Stomach (tissue), 4 donors: ENCODE data around the gene CHST13.

Source experiments
- CTCF ChIP-seq, 7 experiments: fragments of 450-650 bp in 4 of 7; fragments of 200-600 bp in 3 of 7; sonication (generic) in 3 of 7; IDR thresholded peaks; one replicate each; pipeline ENCODE4 v1.5.1; 2016 to 2019; ENCODE audit warnings: antibody characterized with exemption in 7 of 7, control low read depth in 2 of 7, mild to moderate bottlenecking in 1 of 7
- POLR2AphosphoS5 ChIP-seq, 3 donors: sonication (generic); formaldehyde crosslinking; IDR thresholded peaks; one replicate each; pipeline ENCODE4 v1.6.1; 2016; ENCODE audit warnings: antibody characterized with exemption in 3 of 3

DNA sequence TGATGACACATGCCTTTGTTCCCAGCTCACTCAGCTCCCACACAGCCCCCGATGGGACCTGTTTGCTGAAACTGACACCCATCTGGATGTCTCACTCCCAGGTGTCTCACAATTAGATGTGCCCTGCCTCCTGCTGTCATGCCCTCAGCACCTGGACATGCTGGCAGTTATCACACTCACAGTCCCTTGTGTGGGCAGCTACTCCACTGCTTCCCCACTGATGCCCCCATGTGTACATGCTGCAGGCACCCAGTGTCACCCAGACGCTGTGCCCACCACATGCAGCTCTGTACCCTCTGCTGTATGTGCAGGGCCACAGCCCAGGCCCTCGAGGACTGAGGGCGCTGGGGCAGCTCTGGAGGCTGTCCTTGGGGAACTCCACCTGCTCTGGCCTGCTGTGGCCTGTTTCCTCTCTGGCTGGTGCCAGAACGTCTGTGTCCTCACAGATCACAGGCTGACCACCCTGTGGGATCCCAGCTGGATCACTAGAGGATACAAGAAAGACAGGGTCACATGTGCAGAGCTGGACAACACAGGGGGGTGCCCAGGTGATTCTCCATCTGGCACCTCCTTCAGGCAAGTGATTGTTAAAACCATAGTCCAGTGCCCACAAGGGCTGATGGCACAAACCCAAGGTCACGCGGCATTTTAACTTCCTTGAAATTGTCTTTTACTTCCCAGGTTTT lies 20.8 kb downstream of the CHST13 start:
- TF ChIP-seq CTCF (IDR thresholded peaks at IDR 0.05): no peak
- no peak for TF ChIP-seq POLR2AphosphoS5 (IDR thresholded peaks at IDR 0.05)
